ENCODE measurements around the gene CHN2. TPM values are rescaled to one million over a fixed set of nuclear protein-coding genes. Genes with fewer than 3 reads are reported as not detected.

CHN2 gene
- total RNA-seq, 1 experiment from 2014 or later: 2.1 TPM

DNA sequence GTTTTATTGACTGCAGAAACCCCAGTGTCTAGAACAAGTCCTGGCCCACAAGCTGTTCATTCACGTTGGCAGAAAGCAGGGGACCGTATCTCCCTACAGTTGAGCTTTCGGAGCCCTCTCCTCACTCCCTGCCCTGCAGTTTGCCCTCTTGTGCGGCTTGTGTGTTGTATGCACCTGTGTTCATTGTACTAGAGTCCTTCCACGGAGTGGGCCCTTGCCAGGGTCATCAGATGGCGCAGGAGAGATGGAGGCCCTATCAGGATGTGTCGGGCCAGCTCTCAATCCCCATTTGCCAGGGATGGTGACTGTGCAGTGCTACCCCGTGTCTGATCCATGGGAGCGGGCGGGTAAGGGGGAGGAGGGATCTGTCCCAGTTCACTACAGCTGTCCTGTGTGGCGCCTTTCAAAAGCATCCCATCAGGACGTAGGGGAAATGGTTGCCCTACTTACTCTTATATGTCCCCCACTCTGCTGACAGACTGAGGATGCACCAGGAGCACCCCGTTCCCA is 291.7 kb downstream of the CHN2 start:
- TF ChIP-seq EZH2 (IDR thresholded peaks at IDR 0.05): no peak
- TF ChIP-seq POLR2A (IDR thresholded peaks at IDR 0.05; ENCODE audit: borderline replicate concordance, extremely low read depth, insufficient read depth, insufficient read length): no peak
- TF ChIP-seq, protein P1, sequence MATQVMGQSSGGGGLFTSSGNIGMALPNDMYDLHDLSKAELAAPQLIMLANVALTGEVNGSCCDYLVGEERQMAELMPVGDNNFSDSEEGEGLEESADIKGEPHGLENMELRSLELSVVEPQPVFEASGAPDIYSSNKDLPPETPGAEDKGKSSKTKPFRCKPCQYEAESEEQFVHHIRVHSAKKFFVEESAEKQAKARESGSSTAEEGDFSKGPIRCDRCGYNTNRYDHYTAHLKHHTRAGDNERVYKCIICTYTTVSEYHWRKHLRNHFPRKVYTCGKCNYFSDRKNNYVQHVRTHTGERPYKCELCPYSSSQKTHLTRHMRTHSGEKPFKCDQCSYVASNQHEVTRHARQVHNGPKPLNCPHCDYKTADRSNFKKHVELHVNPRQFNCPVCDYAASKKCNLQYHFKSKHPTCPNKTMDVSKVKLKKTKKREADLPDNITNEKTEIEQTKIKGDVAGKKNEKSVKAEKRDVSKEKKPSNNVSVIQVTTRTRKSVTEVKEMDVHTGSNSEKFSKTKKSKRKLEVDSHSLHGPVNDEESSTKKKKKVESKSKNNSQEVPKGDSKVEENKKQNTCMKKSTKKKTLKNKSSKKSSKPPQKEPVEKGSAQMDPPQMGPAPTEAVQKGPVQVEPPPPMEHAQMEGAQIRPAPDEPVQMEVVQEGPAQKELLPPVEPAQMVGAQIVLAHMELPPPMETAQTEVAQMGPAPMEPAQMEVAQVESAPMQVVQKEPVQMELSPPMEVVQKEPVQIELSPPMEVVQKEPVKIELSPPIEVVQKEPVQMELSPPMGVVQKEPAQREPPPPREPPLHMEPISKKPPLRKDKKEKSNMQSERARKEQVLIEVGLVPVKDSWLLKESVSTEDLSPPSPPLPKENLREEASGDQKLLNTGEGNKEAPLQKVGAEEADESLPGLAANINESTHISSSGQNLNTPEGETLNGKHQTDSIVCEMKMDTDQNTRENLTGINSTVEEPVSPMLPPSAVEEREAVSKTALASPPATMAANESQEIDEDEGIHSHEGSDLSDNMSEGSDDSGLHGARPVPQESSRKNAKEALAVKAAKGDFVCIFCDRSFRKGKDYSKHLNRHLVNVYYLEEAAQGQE (IDR thresholded peaks at IDR 0.05; ENCODE audit: low read depth): no peak
- no peak for TF ChIP-seq SIN3A (IDR thresholded peaks at IDR 0.05; ENCODE audit: low read depth)
- no peak for TF ChIP-seq SP1 (IDR thresholded peaks at IDR 0.05; ENCODE audit: low read depth)
- TF ChIP-seq ELF1 (IDR thresholded peaks at IDR 0.05; ENCODE audit: borderline replicate concordance, low read depth): no peak
- no peak for TF ChIP-seq FOSL1 (IDR thresholded peaks at IDR 0.05; ENCODE audit: low read depth)
- TF ChIP-seq, protein P2, sequence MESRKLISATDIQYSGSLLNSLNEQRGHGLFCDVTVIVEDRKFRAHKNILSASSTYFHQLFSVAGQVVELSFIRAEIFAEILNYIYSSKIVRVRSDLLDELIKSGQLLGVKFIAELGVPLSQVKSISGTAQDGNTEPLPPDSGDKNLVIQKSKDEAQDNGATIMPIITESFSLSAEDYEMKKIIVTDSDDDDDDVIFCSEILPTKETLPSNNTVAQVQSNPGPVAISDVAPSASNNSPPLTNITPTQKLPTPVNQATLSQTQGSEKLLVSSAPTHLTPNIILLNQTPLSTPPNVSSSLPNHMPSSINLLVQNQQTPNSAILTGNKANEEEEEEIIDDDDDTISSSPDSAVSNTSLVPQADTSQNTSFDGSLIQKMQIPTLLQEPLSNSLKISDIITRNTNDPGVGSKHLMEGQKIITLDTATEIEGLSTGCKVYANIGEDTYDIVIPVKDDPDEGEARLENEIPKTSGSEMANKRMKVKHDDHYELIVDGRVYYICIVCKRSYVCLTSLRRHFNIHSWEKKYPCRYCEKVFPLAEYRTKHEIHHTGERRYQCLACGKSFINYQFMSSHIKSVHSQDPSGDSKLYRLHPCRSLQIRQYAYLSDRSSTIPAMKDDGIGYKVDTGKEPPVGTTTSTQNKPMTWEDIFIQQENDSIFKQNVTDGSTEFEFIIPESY (IDR thresholded peaks at IDR 0.05; ENCODE audit: extremely low read depth, insufficient replicate concordance, low read length): no peak
- no peak for TF ChIP-seq CEBPB (IDR thresholded peaks at IDR 0.05; ENCODE audit: low read depth)
- no peak for TF ChIP-seq EGR1 (IDR thresholded peaks at IDR 0.05; ENCODE audit: low read depth)
- TF ChIP-seq, protein P3, sequence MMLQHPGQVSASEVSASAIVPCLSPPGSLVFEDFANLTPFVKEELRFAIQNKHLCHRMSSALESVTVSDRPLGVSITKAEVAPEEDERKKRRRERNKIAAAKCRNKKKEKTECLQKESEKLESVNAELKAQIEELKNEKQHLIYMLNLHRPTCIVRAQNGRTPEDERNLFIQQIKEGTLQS (IDR thresholded peaks at IDR 0.05): no peak
- TF ChIP-seq, protein P4, sequence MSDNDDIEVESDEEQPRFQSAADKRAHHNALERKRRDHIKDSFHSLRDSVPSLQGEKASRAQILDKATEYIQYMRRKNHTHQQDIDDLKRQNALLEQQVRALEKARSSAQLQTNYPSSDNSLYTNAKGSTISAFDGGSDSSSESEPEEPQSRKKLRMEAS (IDR thresholded peaks at IDR 0.05): no peak
- TF ChIP-seq RAD21 (IDR thresholded peaks at IDR 0.05; ENCODE audit: low read depth): no peak
- TF ChIP-seq YY1 (IDR thresholded peaks at IDR 0.05; ENCODE audit: extremely low read depth, insufficient replicate concordance, low read depth, low read length): no peak
- no peak for TF ChIP-seq JUND (IDR thresholded peaks at IDR 0.05)
- no peak for TF ChIP-seq SRF (IDR thresholded peaks at IDR 0.05; ENCODE audit: low read depth)
- no peak for TF ChIP-seq TCF7L2 (IDR thresholded peaks at IDR 0.05; ENCODE audit: borderline replicate concordance, extremely low read depth, insufficient read depth, insufficient read length)
- no peaks in the 10 kb centered on the region for H3K27me3 ChIP-seq (ENCODE audit: insufficient read depth, low read length)
- H3K79me2 ChIP-seq (ENCODE audit: insufficient read depth, low read length): no peaks in the 10 kb centered on the region
- H3K36me3 ChIP-seq (ENCODE audit: control insufficient read depth in 1 of 2, insufficient read depth in 2 of 2, low read length in 2 of 2): no peaks in the 10 kb centered on the region
- no TSS peak for BruUV-seq (replicated peaks)
- H4K20me1 ChIP-seq (ENCODE audit: insufficient read depth): no peaks in the 10 kb centered on the region
- no peaks in the 10 kb centered on the region for H3K9me3 ChIP-seq (ENCODE audit: control insufficient read depth in 1 of 2, insufficient read depth in 1 of 2, low read depth in 1 of 2, low read length in 2 of 2)
- DNase-seq (ENCODE audit: low read depth, low spot score) (no peak), ATAC-seq (no peak)
- POLR2A ChIA-PET: no interaction called here
- H3K27ac ChIP-seq (ENCODE audit: low read depth, low read length): no peak overlapping the region
- RAD21 ChIA-PET (ENCODE audit: low non-redundant PET in 1 of 2, low total read pairs in 2 of 2, uncharacterized antibody in 2 of 2, unreplicated experiment in 2 of 2): no interaction called here
- intact Hi-C loops (cut with micrococcal nuclease): no loop called here
- no peaks in the 10 kb centered on the region for H3K9me2 ChIP-seq (ENCODE audit: insufficient read depth)
- H3K9ac ChIP-seq (ENCODE audit: low read length): no peak overlapping the region
- H3K4me3 ChIP-seq (replicated peaks in 1 of 2; ENCODE audit: low read depth in 1 of 2, low read length in 2 of 2): no peak overlapping the region
- CTCF ChIA-PET: no interaction called here
- no peak overlapping the region for H2AFZ ChIP-seq (ENCODE audit: low read depth, low read length, poor library complexity, severe bottlenecking)
- H3K4me2 ChIP-seq (ENCODE audit: low read length): no peak overlapping the region
- H3K4me1 ChIP-seq (ENCODE audit: control insufficient read depth in 1 of 2, insufficient read depth in 2 of 2, low read length in 2 of 2): peaks cover 2 to 6% of the 10 kb centered on the region in 2 experiments; a peak in 1 of 4 replicates

All from HCT116 (cell line).